HEK293 (cell line): ENCODE measurements around the gene DIP2C.

ENCODE experiments used
- TSHZ1 ChIP-seq: fragments of 450-650 bp; formaldehyde crosslinking; IDR thresholded peaks from 2 replicates; pipeline ENCODE4 v1.5.1; 2016; ENCODE audit warnings: missing biosample characterization, missing genetic modification characterization, borderline replicate concordance
- ZBTB49 ChIP-seq: fragments of 450-650 bp; formaldehyde crosslinking; IDR thresholded peaks from 2 replicates; pipeline ENCODE4 v1.5.1; 2016; ENCODE audit warnings: missing biosample characterization, missing genetic modification characterization, low read depth
- ZNF133 ChIP-seq: fragments of 450-650 bp; formaldehyde crosslinking; IDR thresholded peaks from 2 replicates; pipeline ENCODE4 v1.5.1; 2016; ENCODE audit warnings: missing biosample characterization, missing genetic modification characterization
- ZNF701 ChIP-seq: fragments of 450-650 bp; formaldehyde crosslinking; IDR thresholded peaks from 2 replicates; pipeline ENCODE4 v1.5.1; 2016; ENCODE audit warnings: missing biosample characterization, missing genetic modification characterization
- TF ChIP-seq, protein P1 (sequence below): fragments of 450-650 bp; formaldehyde crosslinking; IDR thresholded peaks from 2 replicates; pipeline ENCODE4 v1.5.1; 2016; ENCODE audit warnings: missing biosample characterization, missing genetic modification characterization

DNA sequence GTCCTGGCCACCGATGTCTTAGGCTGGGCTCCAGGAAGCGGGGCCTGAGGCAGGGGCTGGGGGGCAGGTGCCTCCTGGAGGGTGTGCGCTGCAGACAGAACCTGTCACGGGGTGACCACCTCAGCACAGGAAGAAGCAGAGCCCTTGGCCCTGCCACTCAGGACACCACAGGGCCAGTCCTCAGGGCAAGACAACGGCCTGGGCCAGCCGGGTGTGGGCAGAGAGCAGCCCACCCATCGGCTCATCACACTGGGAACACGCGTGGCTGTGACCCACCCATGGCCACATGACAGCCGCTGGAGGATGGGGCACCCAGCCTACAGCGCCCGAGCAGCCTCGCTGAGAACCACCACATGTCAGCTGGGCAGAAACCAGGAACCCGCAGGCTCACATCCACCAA, 5.9 kb upstream of the DIP2C start:
- TF ChIP-seq ZNF701 (tag by site-specific recombination) (no peak), TSHZ1 (tag by site-specific recombination) (no peak), ZBTB49 (tag by site-specific recombination) (no peak), ZNF133 (tag by site-specific recombination) (no peak)
- TF ChIP-seq, protein P1, sequence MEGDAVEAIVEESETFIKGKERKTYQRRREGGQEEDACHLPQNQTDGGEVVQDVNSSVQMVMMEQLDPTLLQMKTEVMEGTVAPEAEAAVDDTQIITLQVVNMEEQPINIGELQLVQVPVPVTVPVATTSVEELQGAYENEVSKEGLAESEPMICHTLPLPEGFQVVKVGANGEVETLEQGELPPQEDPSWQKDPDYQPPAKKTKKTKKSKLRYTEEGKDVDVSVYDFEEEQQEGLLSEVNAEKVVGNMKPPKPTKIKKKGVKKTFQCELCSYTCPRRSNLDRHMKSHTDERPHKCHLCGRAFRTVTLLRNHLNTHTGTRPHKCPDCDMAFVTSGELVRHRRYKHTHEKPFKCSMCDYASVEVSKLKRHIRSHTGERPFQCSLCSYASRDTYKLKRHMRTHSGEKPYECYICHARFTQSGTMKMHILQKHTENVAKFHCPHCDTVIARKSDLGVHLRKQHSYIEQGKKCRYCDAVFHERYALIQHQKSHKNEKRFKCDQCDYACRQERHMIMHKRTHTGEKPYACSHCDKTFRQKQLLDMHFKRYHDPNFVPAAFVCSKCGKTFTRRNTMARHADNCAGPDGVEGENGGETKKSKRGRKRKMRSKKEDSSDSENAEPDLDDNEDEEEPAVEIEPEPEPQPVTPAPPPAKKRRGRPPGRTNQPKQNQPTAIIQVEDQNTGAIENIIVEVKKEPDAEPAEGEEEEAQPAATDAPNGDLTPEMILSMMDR (tag by site-specific recombination), result no peak
